ENCODE measurements around the gene ABCD1. TPM values are rescaled to one million over a fixed set of nuclear protein-coding genes. Genes with fewer than 3 reads are reported as not detected.
A peak's percentile ranks its signal among the peaks of the same experiment; 100 is the strongest.

ABCD1 gene
- polyA plus RNA-seq, 4 donors = 10.1 to 37.3 (median 20.4) TPM

- no peak overlapping the region for H3K4me3 ChIP-seq (ENCODE audit: low read depth in 1 of 3, low read length in 3 of 3)
- no peak for DNase-seq
- 77 to 91% (median 83%) methylated on average over 15 to 24 of the region's 24 CpGs for WGBS, 3 donors
These were observed 58.8 kb downstream of the ABCD1 start for GRCh38 chrX:153783378-153784013.

GRCh38 chrX:153784325-153784967 lies 59.8 kb downstream of the ABCD1 start:
- Histone ChIP-seq H3K4me3 (ENCODE audit: low read depth in 1 of 3, low read length in 3 of 3) (no peak overlapping the region), H3K9me3 (ENCODE audit: control insufficient read depth in 2 of 2, insufficient read depth in 1 of 2, low read depth in 1 of 2, low read length in 1 of 2) (no peaks in the 10 kb centered on the region), H3K4me1 (ENCODE audit: control insufficient read depth in 3 of 3, insufficient read depth in 2 of 3, low read depth in 1 of 3, low read length in 2 of 3) (no peaks in the 10 kb centered on the region), H3K27ac (ENCODE audit: low read depth in 1 of 3, low read length in 2 of 3) (no peak overlapping the region), H3K27me3 (ENCODE audit: control insufficient read depth in 3 of 3, insufficient read depth in 3 of 3, low read length in 3 of 3) (peaks cover 0 to 4% (median 0%) of the 10 kb centered on the region in 3 donors), H3K36me3 (ENCODE audit: control insufficient read depth in 3 of 3, insufficient read depth in 2 of 3, low read depth in 1 of 3, low read length in 3 of 3) (peaks cover 4 to 55% (median 6%) of the 10 kb centered on the region in 3 donors)
- DNase-seq (no peak), FAIRE-seq (no peak)
- 87 to 100% (median 92%) methylated on average over 6 to 27 of the region's 27 CpGs for WGBS, 3 donors

More at GRCh38 chrX:153783378-153784013, 58.8 kb downstream of the ABCD1 start:
- no peaks in the 10 kb centered on the region for H3K9me3 ChIP-seq (ENCODE audit: control insufficient read depth in 2 of 2, insufficient read depth in 1 of 2, low read depth in 1 of 2, low read length in 1 of 2)
- peaks cover 0 to 4% (median 0%) of the 10 kb centered on the region in 3 donors for H3K27me3 ChIP-seq (ENCODE audit: control insufficient read depth in 3 of 3, insufficient read depth in 3 of 3, low read length in 3 of 3)
- no peak for FAIRE-seq
- H3K27ac ChIP-seq (ENCODE audit: low read depth in 1 of 3, low read length in 2 of 3) = no peak overlapping the region
- no peaks in the 10 kb centered on the region for H3K4me1 ChIP-seq (ENCODE audit: control insufficient read depth in 3 of 3, insufficient read depth in 2 of 3, low read depth in 1 of 3, low read length in 2 of 3)
- H3K36me3 ChIP-seq (ENCODE audit: control insufficient read depth in 3 of 3, insufficient read depth in 2 of 3, low read depth in 1 of 3, low read length in 3 of 3) = peaks cover 4 to 50% (median 6%) of the 10 kb centered on the region in 3 donors

- WGBS, 3 donors = 85 to 92% (median 87%) methylated on average over 9 to 15 of the region's 15 CpGs
- peaks cover 4 to 76% (median 6%) of the 10 kb centered on the region in 3 donors for H3K36me3 ChIP-seq (ENCODE audit: control insufficient read depth in 3 of 3, insufficient read depth in 2 of 3, low read depth in 1 of 3, low read length in 3 of 3)
These were observed 62.0 kb downstream of the ABCD1 start for GRCh38 chrX:153786669-153787068.

GRCh38 chrX:153789654-153790053 lies 65.0 kb downstream of the ABCD1 start:
- Histone ChIP-seq H3K9me3 (ENCODE audit: control insufficient read depth in 2 of 2, insufficient read depth in 1 of 2, low read depth in 1 of 2, low read length in 1 of 2) (no peaks in the 10 kb centered on the region), H3K36me3 (ENCODE audit: control insufficient read depth in 3 of 3, insufficient read depth in 2 of 3, low read depth in 1 of 3, low read length in 3 of 3) (peaks cover 4 to 73% (median 8%) of the 10 kb centered on the region in 3 donors), H3K27ac (ENCODE audit: low read depth in 1 of 3, low read length in 2 of 3) (no peak overlapping the region), H3K4me1 (ENCODE audit: control insufficient read depth in 3 of 3, insufficient read depth in 2 of 3, low read depth in 1 of 3, low read length in 2 of 3) (peaks cover 0 to 9% (median 0%) of the 10 kb centered on the region in 3 donors), H3K4me3 (ENCODE audit: low read depth in 1 of 3, low read length in 3 of 3) (no peak overlapping the region), H3K27me3 (ENCODE audit: control insufficient read depth in 3 of 3, insufficient read depth in 3 of 3, low read length in 3 of 3) (no peaks in the 10 kb centered on the region)
- 88 to 95% (median 93%) methylated on average over 10 to 12 of the region's 12 CpGs for WGBS, 3 donors
- FAIRE-seq (no peak), DNase-seq (no peak)

More at GRCh38 chrX:153786669-153787068, 62.0 kb downstream of the ABCD1 start:
- no peaks in the 10 kb centered on the region for H3K9me3 ChIP-seq (ENCODE audit: control insufficient read depth in 2 of 2, insufficient read depth in 1 of 2, low read depth in 1 of 2, low read length in 1 of 2)
- no peaks in the 10 kb centered on the region for H3K27me3 ChIP-seq (ENCODE audit: control insufficient read depth in 3 of 3, insufficient read depth in 3 of 3, low read length in 3 of 3)
- DNase-seq (no peak), FAIRE-seq (no peak)
- no peak overlapping the region for H3K27ac ChIP-seq (ENCODE audit: low read depth in 1 of 3, low read length in 2 of 3)
- H3K4me1 ChIP-seq (ENCODE audit: control insufficient read depth in 3 of 3, insufficient read depth in 2 of 3, low read depth in 1 of 3, low read length in 2 of 3) = no peaks in the 10 kb centered on the region
- no peak overlapping the region for H3K4me3 ChIP-seq (ENCODE audit: low read depth in 1 of 3, low read length in 3 of 3)

GRCh38 chrX:153791104-153791852 lies 66.6 kb downstream of the ABCD1 start:
- peaks cover 0 to 19% (median 6%) of the 10 kb centered on the region in 3 donors for H3K4me1 ChIP-seq (ENCODE audit: control insufficient read depth in 3 of 3, insufficient read depth in 2 of 3, low read depth in 1 of 3, low read length in 2 of 3)
- H3K9me3 ChIP-seq (ENCODE audit: control insufficient read depth in 2 of 2, insufficient read depth in 1 of 2, low read depth in 1 of 2, low read length in 1 of 2) = no peaks in the 10 kb centered on the region
- no peak overlapping the region for H3K27ac ChIP-seq (ENCODE audit: low read depth in 1 of 3, low read length in 2 of 3)
- H3K36me3 ChIP-seq (ENCODE audit: control insufficient read depth in 3 of 3, insufficient read depth in 2 of 3, low read depth in 1 of 3, low read length in 3 of 3) = peaks cover 4 to 66% (median 4%) of the 10 kb centered on the region in 3 donors
- H3K4me3 ChIP-seq (ENCODE audit: low read depth in 1 of 3, low read length in 3 of 3) = no peak overlapping the region
- H3K27me3 ChIP-seq (ENCODE audit: control insufficient read depth in 3 of 3, insufficient read depth in 3 of 3, low read length in 3 of 3) = no peaks in the 10 kb centered on the region
- DNase-seq = no peak
- FAIRE-seq = no peak
- 85 to 87% (median 86%) methylated on average over 17 of the region's 17 CpGs for WGBS, 3 donors

GRCh38 chrX:153792368-153792767 lies 67.7 kb downstream of the ABCD1 start:
- Histone ChIP-seq H3K9me3 (ENCODE audit: control insufficient read depth in 2 of 2, insufficient read depth in 1 of 2, low read depth in 1 of 2, low read length in 1 of 2) (no peaks in the 10 kb centered on the region), H3K4me1 (ENCODE audit: control insufficient read depth in 3 of 3, insufficient read depth in 2 of 3, low read depth in 1 of 3, low read length in 2 of 3) (peaks cover 0 to 19% (median 6%) of the 10 kb centered on the region in 3 donors), H3K36me3 (ENCODE audit: control insufficient read depth in 3 of 3, insufficient read depth in 2 of 3, low read depth in 1 of 3, low read length in 3 of 3) (peaks cover 2 to 66% (median 2%) of the 10 kb centered on the region in 3 donors), H3K27me3 (ENCODE audit: control insufficient read depth in 3 of 3, insufficient read depth in 3 of 3, low read length in 3 of 3) (no peaks in the 10 kb centered on the region), H3K27ac (ENCODE audit: low read depth in 1 of 3, low read length in 2 of 3) (no peak overlapping the region), H3K4me3 (ENCODE audit: low read depth in 1 of 3, low read length in 3 of 3) (no peak overlapping the region)
- 78 to 88% (median 83%) methylated on average over 5 to 6 of the region's 6 CpGs for WGBS, 3 donors
- no peak for DNase-seq
- FAIRE-seq = no peak

- Histone ChIP-seq H3K4me1 (ENCODE audit: control insufficient read depth in 3 of 3, insufficient read depth in 2 of 3, low read depth in 1 of 3, low read length in 2 of 3) (peaks cover 0 to 19% (median 6%) of the 10 kb centered on the region in 3 donors), H3K36me3 (ENCODE audit: control insufficient read depth in 3 of 3, insufficient read depth in 2 of 3, low read depth in 1 of 3, low read length in 3 of 3) (peaks cover 0 to 66% (median 2%) of the 10 kb centered on the region in 3 donors), H3K27ac (ENCODE audit: low read depth in 1 of 3, low read length in 2 of 3) (peak overlapping the region; percentile 84 to 99 (median 97)), H3K27me3 (ENCODE audit: control insufficient read depth in 3 of 3, insufficient read depth in 3 of 3, low read length in 3 of 3) (no peaks in the 10 kb centered on the region), H3K9me3 (ENCODE audit: control insufficient read depth in 2 of 2, insufficient read depth in 1 of 2, low read depth in 1 of 2, low read length in 1 of 2) (no peaks in the 10 kb centered on the region), H3K4me3 (ENCODE audit: low read depth in 1 of 3, low read length in 3 of 3) (peak overlapping the region; percentile 59 to 84 (median 69))
- 12 to 43% (median 14%) methylated on average over 7 of the region's 7 CpGs for WGBS, 3 donors
- no peak for FAIRE-seq
- DNase-seq = peak in 1 of 2 donors; percentile 42
These were observed 68.6 kb downstream of the ABCD1 start for GRCh38 chrX:153793291-153793690.
